Measurements from ENCODE around the gene FMNL2. TPM values are rescaled to one million over a fixed set of nuclear protein-coding genes. Genes with fewer than 3 reads are reported as not detected.

The FMNL2 gene
- total RNA-seq, 1 donor, result 24.2 TPM

- H3K4me3 ChIP-seq (ENCODE audit: insufficient read depth, low read length), result no peak overlapping the region
- H4K20me1 ChIP-seq (ENCODE audit: insufficient read depth, low read length), result no peaks in the 10 kb centered on the region
- H3K27ac ChIP-seq (ENCODE audit: low read depth, low read length), result no peak overlapping the region
- no peak overlapping the region for H3K4me2 ChIP-seq (ENCODE audit: insufficient read depth, low read length)
- H3K9me3 ChIP-seq (ENCODE audit: low read depth, low read length), result no peaks in the 10 kb centered on the region
- no peak overlapping the region for H2AFZ ChIP-seq (ENCODE audit: low read length)
- DNase-seq (ENCODE audit: insufficient read length, low spot score, missing footprints), result no peak
- H3K79me2 ChIP-seq (ENCODE audit: insufficient read depth, low read length), result peaks cover 81% of the 10 kb centered on the region
- no peaks in the 10 kb centered on the region for H3K27me3 ChIP-seq (ENCODE audit: insufficient read depth, low read length)
- no peak for TF ChIP-seq CTCF (IDR thresholded peaks at IDR 0.05; ENCODE audit: extremely low read depth, low read depth, low read length)
- H3K36me3 ChIP-seq (ENCODE audit: insufficient read depth, low read length), result no peaks in the 10 kb centered on the region
- peaks cover 21% of the 10 kb centered on the region for H3K4me1 ChIP-seq (ENCODE audit: insufficient read depth, low read length)
These were observed 73.3 kb downstream of the FMNL2 start for GRCh38 chr2:152408254-152408653.

- Histone ChIP-seq H3K27me3 (ENCODE audit: insufficient read depth, low read length) (no peaks in the 10 kb centered on the region), H3K4me3 (ENCODE audit: insufficient read depth, low read length) (no peak overlapping the region), H4K20me1 (ENCODE audit: insufficient read depth, low read length) (no peaks in the 10 kb centered on the region), H3K36me3 (ENCODE audit: insufficient read depth, low read length) (no peaks in the 10 kb centered on the region), H3K9me3 (ENCODE audit: low read depth, low read length) (no peaks in the 10 kb centered on the region), H3K27ac (ENCODE audit: low read depth, low read length) (peak overlapping the region; percentile 44), H3K4me2 (ENCODE audit: insufficient read depth, low read length) (no peak overlapping the region), H3K4me1 (ENCODE audit: insufficient read depth, low read length) (peaks cover 21% of the 10 kb centered on the region), H2AFZ (ENCODE audit: low read length) (no peak overlapping the region), H3K79me2 (ENCODE audit: insufficient read depth, low read length) (peaks cover 86% of the 10 kb centered on the region)
- no peak for TF ChIP-seq CTCF (IDR thresholded peaks at IDR 0.05; ENCODE audit: extremely low read depth, low read depth, low read length)
- no peak for DNase-seq (ENCODE audit: insufficient read length, low spot score, missing footprints)
These were observed 74.6 kb downstream of the FMNL2 start for GRCh38 chr2:152409386-152410164.

- no peak overlapping the region for H3K4me2 ChIP-seq (ENCODE audit: insufficient read depth, low read length)
These were observed 75.2 kb downstream of the FMNL2 start for GRCh38 chr2:152410165-152410597.

More at GRCh38 chr2:152410165-152410597, 75.2 kb downstream of the FMNL2 start:
- Histone ChIP-seq H3K27ac (ENCODE audit: low read depth, low read length) (peak overlapping the region; percentile 44), H3K4me3 (ENCODE audit: insufficient read depth, low read length) (no peak overlapping the region), H3K9me3 (ENCODE audit: low read depth, low read length) (no peaks in the 10 kb centered on the region), H2AFZ (ENCODE audit: low read length) (no peak overlapping the region), H3K36me3 (ENCODE audit: insufficient read depth, low read length) (no peaks in the 10 kb centered on the region), H3K79me2 (ENCODE audit: insufficient read depth, low read length) (peaks cover 86% of the 10 kb centered on the region), H4K20me1 (ENCODE audit: insufficient read depth, low read length) (peaks cover 2% of the 10 kb centered on the region), H3K27me3 (ENCODE audit: insufficient read depth, low read length) (no peaks in the 10 kb centered on the region), H3K4me1 (ENCODE audit: insufficient read depth, low read length) (peaks cover 20% of the 10 kb centered on the region)
- TF ChIP-seq CTCF (IDR thresholded peaks at IDR 0.05; ENCODE audit: extremely low read depth, low read depth, low read length), result no peak
- DNase-seq (ENCODE audit: insufficient read length, low spot score, missing footprints), result no peak

Measured in osteoblast (primary cell).